ENCODE measurements around the gene CFAP97D1.
"Not testable (repeated sequence)": the region's sequence is repeated elsewhere in the genome, so short reads cannot be mapped to it uniquely, and the experiment has no call there.

Gene CFAP97D1

DNA sequence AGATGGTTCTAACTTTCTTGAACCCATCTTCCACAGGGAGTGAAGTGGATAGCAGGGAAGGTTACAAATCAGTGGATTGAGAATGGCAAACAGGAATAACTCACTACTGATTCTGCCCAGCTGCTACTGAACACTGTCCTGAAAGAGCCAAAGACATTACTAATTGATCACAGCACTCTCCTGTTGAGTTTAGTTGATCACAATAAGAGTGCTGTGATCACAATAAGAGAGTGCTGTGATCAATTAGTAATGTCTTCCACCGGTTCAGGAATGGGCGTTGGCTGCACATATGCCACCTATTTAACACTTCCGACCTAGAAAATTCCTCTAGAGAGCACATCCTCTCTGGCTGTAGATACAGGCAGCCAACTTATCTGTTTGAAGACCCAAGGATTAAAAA lies 11.4 kb downstream of the CFAP97D1 start:
- TF ChIP-seq, protein P1, sequence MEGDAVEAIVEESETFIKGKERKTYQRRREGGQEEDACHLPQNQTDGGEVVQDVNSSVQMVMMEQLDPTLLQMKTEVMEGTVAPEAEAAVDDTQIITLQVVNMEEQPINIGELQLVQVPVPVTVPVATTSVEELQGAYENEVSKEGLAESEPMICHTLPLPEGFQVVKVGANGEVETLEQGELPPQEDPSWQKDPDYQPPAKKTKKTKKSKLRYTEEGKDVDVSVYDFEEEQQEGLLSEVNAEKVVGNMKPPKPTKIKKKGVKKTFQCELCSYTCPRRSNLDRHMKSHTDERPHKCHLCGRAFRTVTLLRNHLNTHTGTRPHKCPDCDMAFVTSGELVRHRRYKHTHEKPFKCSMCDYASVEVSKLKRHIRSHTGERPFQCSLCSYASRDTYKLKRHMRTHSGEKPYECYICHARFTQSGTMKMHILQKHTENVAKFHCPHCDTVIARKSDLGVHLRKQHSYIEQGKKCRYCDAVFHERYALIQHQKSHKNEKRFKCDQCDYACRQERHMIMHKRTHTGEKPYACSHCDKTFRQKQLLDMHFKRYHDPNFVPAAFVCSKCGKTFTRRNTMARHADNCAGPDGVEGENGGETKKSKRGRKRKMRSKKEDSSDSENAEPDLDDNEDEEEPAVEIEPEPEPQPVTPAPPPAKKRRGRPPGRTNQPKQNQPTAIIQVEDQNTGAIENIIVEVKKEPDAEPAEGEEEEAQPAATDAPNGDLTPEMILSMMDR (conservative IDR thresholded peaks at IDR 0.05; ENCODE audit: low read depth, low read length) = no peak
- no peak overlapping the region for H3K4me3 ChIP-seq (ENCODE audit: low read length)
- DNase-seq (ENCODE audit: low read depth) = peak; percentile 34

DNA sequence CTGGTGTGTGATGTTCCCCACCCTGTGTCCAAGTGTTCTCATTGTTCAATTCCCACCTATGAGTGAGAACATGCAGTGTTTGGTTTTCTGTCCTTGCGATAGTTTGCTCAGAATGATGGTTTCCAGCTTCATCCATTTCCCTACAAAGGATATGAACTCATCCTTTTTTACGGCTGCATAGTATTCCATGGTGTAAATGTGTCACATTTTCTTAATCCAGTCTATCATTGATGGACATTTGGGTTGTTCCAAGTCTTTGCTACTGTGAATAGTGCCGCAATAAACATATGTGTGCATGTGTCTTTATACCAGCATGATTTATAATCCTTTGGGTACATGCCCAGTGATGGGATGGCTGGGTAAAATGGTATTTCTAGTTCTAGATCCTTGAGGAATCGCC lies 12.4 kb downstream of the CFAP97D1 start:
- not testable (repeated sequence) for DNase-seq (ENCODE audit: low read depth); H3K4me3 ChIP-seq (ENCODE audit: low read length)

DNA sequence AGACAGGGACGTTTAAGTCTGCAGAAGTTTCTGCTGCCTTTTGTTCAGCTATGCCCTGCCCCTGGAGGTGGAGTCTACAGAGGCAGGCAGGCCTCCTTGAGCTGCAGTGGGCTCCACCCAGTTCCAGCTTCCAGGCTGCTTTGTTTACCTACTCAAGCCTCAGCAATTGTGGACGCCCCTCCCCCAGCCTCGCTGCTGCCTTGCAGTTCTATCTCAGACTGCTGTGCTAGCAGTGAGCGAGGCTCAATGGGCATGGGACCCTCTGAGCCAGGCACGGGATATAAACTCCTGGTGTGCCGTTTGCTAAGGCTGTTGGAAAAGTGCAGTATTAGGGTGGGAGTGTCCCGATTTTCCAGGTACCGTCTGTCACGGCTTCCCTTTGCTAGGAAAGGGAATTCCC lies 17.8 kb downstream of the CFAP97D1 start:
- DNase-seq (ENCODE audit: low read depth) = not testable (repeated sequence)

DNA sequence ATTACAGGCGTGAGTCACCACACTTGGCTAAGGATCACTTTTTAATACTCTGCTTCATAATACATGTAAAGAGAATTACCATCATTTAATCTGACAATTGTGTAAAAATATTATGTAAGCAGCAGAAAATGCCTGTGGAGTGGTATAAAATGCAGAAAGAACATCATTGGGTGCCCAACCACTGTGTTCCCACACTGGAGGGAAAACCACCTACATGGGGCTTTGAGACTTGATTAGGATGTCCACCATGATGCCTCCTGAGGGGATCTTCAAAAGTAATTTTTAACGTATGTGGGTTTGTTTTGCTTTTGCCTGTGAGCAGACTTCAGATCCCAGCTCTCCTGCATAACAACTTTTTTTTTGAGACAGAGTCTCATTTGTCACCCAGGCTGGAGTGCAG lies 18.8 kb downstream of the CFAP97D1 start:
- no peak overlapping the region for H3K4me3 ChIP-seq (ENCODE audit: low read length)
- DNase-seq (ENCODE audit: low read depth) = no peak
- TF ChIP-seq, protein P1 (conservative IDR thresholded peaks at IDR 0.05; ENCODE audit: low read depth, low read length) = no peak

More for the DNA sequence above, 17.8 kb downstream of the CFAP97D1 start:
- H3K4me3 ChIP-seq (ENCODE audit: low read length) = not testable (repeated sequence)

DNA sequence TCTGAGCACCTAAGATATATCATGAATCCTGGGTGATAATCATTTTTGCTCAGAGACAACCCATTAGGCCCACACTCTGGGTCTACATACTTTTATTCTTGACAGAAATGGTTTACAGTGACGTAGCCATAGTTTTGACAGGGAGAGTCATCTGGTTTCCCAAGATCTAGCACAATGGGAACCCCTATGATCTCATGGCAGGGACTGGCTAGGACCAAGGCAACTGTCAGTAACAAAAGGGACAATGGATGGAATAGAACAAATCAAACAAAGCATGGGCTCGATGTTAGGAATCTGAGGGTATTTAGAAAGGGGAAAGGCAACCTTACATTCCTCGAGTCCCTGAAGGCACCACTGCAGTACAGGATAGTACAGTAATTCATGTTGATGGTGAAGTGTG lies 20.5 kb downstream of the CFAP97D1 start:
- no peak for DNase-seq (ENCODE audit: low read depth)
- no peak overlapping the region for H3K4me3 ChIP-seq (ENCODE audit: low read length)
- TF ChIP-seq, protein P1 (conservative IDR thresholded peaks at IDR 0.05; ENCODE audit: low read depth, low read length) = no peak

DNA sequence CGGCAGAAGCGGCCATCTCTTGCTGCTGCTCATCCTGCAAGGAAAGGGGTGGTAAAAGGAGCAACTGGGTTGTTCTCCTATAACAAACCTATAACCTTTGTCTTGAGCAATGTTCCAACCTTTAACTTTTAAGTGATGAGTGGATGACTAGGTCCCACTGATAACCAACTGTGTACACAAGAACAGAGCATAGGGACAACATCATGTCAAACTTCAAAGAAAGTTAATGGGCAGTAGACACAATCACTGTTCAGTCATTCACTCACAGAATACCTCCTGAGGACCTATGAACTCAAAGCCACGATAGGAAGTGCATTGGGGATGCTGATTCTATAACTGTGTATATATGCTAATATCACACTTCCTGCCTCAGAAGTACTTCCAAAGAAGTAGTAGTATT lies 21.6 kb downstream of the CFAP97D1 start:
- no peak overlapping the region for H3K4me3 ChIP-seq (ENCODE audit: low read length)
- TF ChIP-seq, protein P1 (conservative IDR thresholded peaks at IDR 0.05; ENCODE audit: low read depth, low read length) = no peak
- no peak for DNase-seq (ENCODE audit: low read depth)

DNA sequence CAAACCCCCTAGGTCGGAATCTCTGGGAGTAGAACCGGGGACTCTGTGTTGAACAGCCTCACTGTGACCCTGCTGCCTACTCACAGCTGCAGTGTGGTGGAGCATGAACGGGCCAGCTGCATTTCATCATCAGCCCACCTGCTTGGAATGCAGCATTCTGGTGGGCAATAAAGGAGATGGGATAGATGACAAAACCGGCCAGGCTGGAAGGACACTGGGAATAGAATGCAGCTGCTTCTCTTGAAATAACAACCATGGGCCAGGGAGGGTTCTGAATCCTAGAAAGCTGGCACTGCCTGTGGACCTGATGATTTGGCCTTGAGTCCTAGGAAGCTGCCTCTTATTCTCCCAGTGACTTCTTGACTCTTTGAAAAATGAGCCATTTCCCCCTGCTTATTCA lies 23.5 kb downstream of the CFAP97D1 start:
- TF ChIP-seq, protein P1 (conservative IDR thresholded peaks at IDR 0.05; ENCODE audit: low read depth, low read length) = no peak
- no peak overlapping the region for H3K4me3 ChIP-seq (ENCODE audit: low read length)
- no peak for DNase-seq (ENCODE audit: low read depth)

DNA sequence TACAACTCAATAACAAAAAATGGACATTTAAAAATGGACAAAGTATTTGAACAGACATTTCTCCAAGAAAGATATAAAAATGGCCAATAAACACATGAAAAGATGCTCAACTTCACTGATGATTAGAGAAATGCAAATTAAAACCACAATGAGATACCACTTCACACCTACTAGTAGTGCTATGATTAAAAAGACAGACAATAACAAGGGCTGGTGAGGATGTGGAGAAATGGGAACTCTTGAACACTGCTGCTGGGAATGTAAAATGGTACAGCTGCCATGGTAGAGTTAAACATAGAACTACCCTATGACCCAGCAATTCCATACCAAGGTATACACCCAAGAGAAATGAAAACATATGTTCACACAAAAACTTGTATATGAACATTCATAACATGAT lies 24.9 kb downstream of the CFAP97D1 start:
- no peak overlapping the region for H3K4me3 ChIP-seq (ENCODE audit: low read length)
- DNase-seq (ENCODE audit: low read depth) = no peak
- TF ChIP-seq, protein P1 (conservative IDR thresholded peaks at IDR 0.05; ENCODE audit: low read depth, low read length) = no peak

Measured in retinal pigment epithelial cell (primary cell).